LNCAP (cell line): ENCODE results near the gene EDAR.

Source experiments
- TF ChIP-seq, protein P1 (sequence below): fragments of 450-650 bp; IDR thresholded peaks from 2 replicates; pipeline ENCODE4 v1.5.1; 2017; ENCODE audit warnings: mild to moderate bottlenecking

The EDAR gene

DNA sequence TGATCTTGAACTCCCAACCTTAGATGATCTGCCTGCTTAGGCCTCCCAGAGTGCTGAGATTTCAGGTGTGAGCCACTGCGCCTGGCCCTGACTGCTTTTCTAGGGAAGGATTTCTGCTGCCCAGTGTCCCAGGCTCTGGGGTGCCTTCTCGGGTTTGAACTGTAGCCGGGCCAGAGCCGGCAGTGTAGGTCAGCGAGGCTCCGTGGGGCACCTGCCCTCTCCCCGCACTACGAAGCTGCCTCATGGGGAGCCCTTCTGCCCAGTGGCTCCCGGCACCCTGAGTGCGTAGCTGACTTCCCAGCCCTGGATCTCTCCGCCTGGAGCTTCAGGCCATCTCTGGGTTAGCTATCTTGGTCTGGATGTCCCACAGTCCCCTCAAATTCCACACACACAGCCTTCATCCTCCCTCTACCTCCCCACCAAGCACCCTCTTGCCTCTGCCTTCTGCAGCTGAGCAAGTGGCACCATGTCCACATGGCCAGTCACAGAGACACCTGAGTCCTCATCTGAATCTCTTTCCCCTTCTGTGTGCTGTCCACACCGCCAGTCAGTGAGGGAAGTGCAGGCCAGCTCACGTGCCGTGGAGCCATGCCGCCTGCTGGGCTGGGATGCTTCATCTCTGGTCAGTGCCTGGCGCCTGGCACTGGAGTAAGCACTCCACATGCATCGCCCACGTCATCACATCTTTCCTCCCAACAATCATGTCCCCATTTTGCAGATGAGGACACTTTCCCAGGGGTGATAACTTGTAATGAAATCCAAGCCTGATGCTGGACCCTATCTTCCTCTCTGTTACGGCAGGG is 69.2 kb downstream of the EDAR start:
- TF ChIP-seq, protein P1, sequence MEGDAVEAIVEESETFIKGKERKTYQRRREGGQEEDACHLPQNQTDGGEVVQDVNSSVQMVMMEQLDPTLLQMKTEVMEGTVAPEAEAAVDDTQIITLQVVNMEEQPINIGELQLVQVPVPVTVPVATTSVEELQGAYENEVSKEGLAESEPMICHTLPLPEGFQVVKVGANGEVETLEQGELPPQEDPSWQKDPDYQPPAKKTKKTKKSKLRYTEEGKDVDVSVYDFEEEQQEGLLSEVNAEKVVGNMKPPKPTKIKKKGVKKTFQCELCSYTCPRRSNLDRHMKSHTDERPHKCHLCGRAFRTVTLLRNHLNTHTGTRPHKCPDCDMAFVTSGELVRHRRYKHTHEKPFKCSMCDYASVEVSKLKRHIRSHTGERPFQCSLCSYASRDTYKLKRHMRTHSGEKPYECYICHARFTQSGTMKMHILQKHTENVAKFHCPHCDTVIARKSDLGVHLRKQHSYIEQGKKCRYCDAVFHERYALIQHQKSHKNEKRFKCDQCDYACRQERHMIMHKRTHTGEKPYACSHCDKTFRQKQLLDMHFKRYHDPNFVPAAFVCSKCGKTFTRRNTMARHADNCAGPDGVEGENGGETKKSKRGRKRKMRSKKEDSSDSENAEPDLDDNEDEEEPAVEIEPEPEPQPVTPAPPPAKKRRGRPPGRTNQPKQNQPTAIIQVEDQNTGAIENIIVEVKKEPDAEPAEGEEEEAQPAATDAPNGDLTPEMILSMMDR, result no peak

DNA sequence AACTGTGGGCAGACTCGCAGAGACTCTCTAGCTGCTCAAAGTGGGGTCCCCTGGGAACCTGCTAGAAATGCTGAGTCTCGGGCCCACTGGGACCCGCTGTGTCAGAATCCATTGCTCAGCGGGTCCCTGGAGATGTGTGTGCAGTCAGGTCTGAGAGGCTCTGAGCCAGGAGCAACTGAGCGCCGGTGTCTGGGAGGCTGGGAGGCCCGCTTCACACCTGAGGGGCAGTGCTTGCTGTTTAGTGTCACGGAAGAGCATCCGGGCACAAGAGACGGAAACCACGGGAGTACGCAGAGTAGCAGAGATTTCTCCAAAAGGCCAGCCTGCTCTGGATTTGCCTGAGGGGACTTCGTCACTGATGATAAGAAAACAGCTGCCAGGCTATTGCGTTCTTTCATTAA is 70.1 kb downstream of the EDAR start:
- TF ChIP-seq, protein P1, result no peak

DNA sequence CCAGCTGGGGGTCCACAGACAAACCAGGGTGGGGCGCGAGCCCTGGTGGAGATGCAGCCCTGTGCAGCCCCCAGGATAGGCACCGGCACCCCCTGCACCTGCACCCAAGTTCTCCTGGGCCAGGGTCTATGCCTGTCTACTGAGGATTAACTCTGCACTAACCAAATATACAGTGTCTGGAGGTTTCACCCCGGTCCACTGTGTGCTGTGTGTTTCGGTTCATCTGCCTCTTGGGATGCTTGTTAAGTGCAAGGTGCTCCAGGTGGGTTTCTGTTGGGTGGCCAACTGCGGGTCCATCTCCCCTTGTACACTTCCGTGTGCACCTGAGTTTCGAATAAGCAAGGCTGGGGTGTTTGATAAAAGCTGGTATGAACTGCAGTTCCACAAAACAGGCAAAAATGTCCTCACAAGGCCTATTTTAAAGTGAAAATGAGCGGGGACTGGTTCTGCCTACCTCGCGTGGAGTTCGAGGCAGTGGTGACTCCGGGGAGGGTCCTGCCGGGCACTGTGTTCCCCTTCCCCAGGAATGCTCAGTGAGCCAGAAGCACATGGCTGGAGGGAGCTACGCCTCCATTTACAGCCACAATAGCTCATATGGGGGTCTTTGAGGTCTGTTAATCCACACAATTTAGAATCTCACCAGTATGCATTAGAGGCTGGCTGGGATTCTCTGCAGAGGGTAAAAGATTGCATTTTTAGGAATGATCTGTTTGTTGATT is 70.7 kb downstream of the EDAR start:
- TF ChIP-seq, protein P1, result no peak

DNA sequence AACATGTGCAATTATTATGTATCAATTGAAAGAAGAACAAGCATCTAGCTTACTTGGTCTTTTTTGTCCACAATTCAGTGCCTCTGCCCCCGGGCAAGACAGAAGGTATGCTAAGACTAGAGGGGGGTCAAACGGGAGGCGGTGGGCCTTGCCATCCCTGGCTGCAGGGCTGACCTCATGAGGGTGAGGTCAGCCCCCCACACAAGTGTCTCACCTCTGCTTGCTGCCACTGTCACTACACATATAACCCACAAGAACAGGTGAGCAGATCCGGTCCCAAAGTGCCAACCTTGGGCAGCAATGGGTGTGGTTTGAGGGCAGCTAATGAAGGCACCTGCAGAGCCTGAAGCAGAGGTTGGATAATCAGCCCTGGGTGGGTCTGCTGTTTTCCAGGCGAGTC is 71.5 kb downstream of the EDAR start:
- TF ChIP-seq, protein P1, result no peak

DNA sequence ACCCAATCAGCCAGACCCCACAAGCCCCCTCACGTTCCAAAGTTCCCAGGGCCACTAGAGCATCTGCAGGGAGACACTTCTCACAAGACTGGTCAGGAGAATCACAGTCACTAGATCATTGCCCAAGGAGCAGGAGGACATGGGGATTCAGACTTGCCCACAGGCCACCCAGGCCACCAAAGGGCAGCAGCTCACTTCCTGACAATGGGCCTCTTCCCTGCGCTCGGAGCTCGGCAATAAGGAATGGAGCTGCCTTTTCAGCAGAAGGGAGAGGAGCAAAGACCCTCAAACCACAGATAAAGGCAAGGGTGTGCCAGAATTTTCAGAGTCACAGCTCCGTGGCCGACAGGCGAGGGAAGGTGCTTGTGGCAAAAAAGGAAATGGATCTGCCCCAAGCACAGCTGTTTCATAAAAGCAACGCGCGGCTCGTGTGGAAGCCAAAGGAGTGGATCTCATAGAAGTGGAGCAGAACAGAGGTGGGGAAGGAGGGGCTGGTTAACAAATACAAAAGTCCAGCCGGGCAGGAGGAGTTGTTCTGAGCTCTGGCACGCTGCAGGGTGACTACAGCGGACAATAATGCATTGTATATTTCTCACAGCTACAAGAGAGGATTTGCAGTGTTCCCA is 72.1 kb downstream of the EDAR start:
- TF ChIP-seq, protein P1, result no peak

DNA sequence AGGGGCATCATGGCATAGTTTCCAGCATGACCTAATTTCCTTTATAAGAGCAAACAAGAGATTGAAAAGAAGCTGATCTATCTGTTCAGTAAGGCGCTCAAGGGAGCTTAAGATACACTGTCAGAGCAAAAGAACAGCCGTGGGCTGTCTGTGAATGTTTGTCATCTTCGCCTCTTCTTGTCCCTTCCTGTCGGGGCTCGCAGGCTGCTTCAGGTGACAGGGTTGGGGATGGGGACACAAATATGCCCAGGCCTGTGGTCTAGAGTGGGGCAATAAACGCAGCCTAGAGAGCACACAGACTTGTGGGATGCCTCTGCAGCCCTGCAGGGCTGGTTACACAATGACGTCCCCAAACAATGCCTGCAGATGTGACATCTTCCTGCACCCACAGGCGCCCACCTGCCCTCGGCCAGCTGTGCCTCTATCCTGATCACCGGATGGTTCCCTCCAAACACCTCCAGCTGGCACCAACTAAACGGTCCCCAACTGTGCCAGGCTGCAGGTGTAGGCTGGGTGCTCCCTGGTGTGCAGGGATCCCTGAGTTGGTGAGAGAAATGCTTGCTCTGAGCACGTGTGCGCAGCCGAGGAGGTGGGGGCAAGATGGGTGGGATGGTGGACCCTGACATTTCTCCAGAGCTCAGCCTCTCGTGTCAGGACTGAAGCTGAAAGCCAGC is 72.8 kb downstream of the EDAR start:
- TF ChIP-seq, protein P1, result no peak

DNA sequence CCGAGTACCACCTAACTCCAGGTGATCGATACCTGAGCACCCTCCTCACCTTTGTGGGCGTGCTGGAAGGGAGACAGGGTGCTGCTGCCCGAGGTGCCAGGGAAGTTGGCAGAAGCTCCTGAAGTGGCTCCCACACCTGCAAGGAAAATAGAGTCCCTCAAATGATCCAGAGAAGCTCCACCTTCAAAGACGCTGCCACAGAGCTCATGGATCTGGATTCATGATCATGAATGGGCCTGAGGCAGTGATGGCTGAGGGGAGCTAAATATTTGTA is 76.5 kb downstream of the EDAR start:
- TF ChIP-seq, protein P1, result no peak
